ENCODE measurements around the gene ASPRV1. TPM values are rescaled to one million over a fixed set of nuclear protein-coding genes. Genes with fewer than 3 reads are reported as not detected.
A peak's percentile ranks its signal among the peaks of the same experiment; 100 is the strongest.

The ASPRV1 gene
- total and polyA plus RNA-seq, 9 donors: 2.1 to 3.7 (median 2.8) TPM

DNA sequence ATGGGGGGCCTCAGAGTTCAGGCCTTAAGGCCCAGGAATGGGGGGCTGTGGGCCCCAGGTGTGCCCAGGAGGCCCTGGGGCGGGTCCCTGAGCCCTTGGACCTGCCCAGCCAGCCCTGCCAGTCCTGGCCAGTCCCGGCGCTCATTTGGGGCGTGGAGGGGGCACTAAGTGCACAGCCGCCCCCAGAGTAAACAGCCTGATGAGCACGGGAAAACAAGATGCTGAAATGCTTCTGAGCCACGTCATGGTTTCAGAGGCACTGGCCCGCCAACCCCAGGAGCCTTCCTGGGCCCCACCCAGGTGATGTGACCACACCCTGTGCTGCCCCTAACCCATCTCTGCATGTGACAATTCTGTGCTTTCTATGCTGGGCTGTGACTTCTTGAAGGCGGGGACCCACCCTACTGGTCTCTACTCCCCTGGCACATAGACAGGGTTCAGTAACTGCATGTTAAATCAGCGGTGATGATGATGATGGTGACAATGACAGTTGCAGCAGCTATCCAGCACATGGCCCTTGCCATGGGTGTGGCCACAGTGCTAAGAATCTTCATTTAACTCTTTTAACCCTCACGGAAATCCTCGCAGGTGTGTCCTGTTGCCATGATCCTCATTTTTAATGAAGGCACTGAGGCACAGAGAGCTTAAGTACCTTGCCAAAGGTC, 28.1 kb upstream of the ASPRV1 start:
- DNase-seq: no peak
- no peak overlapping the region for H3K4me3 ChIP-seq (ENCODE audit: low read length)
- H3K9me3 ChIP-seq (replicated peaks; ENCODE audit: control insufficient read depth, low read depth, low read length): no peaks in the 10 kb centered on the region
- peaks cover 7% of the 10 kb centered on the region for H3K36me3 ChIP-seq (ENCODE audit: control insufficient read depth, insufficient read depth, low read length)
- H3K27me3 ChIP-seq (ENCODE audit: control insufficient read depth, insufficient read depth, low read length): no peaks in the 10 kb centered on the region
- 90% methylated on average over 9 of the region's 12 CpGs for WGBS (ENCODE audit: insufficient coverage)
- no peaks in the 10 kb centered on the region for H3K4me1 ChIP-seq (ENCODE audit: control insufficient read depth, insufficient read depth, low read length)
- H3K27ac ChIP-seq (ENCODE audit: low read length): no peak overlapping the region

DNA sequence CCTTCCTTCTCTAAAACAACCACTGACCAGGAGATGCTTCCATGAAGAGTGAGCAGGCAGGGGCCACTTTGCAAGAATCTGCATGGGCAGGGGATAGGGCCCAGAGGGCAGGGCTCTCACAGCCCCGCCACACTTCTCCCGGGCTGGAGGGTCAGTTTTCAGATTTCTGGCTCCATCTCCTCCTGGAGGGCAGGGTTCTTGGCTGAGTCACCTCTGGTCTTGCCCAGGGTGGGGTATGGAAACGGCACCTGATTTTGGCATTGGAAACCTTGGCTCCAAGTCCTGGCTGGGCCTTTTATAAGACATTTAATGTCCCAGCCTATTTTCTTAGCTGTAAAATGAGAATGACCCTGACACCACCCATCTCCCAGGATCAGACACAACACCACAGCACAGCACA, 27.6 kb upstream of the ASPRV1 start:
- peaks cover 4% of the 10 kb centered on the region for H3K36me3 ChIP-seq (ENCODE audit: control insufficient read depth, insufficient read depth, low read length)
- no peak overlapping the region for H3K27ac ChIP-seq (ENCODE audit: low read length)
- DNase-seq: no peak
- no peaks in the 10 kb centered on the region for H3K27me3 ChIP-seq (ENCODE audit: control insufficient read depth, insufficient read depth, low read length)
- H3K4me1 ChIP-seq (ENCODE audit: control insufficient read depth, insufficient read depth, low read length): no peaks in the 10 kb centered on the region
- no peaks in the 10 kb centered on the region for H3K9me3 ChIP-seq (replicated peaks; ENCODE audit: control insufficient read depth, low read depth, low read length)
- no peak overlapping the region for H3K4me3 ChIP-seq (ENCODE audit: low read length)
- WGBS (ENCODE audit: insufficient coverage): 52% methylated on average over 3 of the region's 3 CpGs

DNA sequence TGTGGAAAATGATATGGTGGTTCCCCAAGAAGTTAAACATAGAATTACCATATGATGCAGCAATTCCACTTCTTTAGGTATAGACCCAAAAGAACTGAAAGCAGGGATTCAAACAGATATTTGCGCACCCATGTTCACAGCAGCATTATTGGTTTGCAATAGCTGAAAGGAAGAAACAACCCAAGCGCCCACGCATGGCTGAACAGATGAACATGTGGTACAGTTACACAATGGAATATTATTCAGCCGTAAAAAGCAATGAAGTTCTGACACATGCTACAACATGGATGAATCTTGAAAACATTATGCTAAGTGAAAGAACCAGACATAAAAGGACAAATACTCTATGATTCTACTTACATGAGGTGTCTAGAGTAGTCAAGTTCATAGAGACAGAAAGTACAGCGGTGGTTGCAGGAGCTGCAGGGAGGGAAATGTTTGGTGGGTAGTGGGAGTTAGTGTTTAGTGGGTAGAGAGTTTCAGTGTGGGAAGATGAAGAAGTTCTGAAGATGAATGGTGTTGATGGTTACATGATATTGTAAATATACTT, 26.7 kb upstream of the ASPRV1 start:
- Histone ChIP-seq H3K4me3 (ENCODE audit: low read length) (no peak overlapping the region), H3K27ac (ENCODE audit: low read length) (no peak overlapping the region), H3K36me3 (ENCODE audit: control insufficient read depth, insufficient read depth, low read length) (no peaks in the 10 kb centered on the region), H3K9me3 (replicated peaks; ENCODE audit: control insufficient read depth, low read depth, low read length) (no peaks in the 10 kb centered on the region), H3K27me3 (ENCODE audit: control insufficient read depth, insufficient read depth, low read length) (no peaks in the 10 kb centered on the region), H3K4me1 (ENCODE audit: control insufficient read depth, insufficient read depth, low read length) (no peaks in the 10 kb centered on the region)
- DNase-seq: no peak
- WGBS (ENCODE audit: insufficient coverage): 100% methylated on average over 3 of the region's 5 CpGs

DNA sequence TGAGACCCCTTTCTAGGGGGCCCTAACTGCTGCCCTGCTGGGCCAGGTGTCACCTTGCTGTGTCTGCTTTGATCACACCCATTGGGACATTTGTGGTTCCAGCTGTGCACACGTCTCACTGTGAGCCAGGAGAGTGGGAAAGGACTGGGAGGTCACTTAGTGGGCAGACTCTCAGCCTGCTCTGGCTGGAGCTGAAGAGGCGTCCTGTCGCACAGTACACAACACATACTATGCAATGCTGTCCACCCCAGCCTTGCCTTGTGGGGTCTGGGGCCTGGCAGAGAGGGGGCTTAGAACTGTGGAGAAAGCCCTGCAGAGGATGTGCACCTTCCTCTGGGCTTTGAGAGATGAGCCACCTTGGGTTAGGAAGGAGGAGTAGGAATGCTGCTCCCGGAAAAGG, 25.3 kb upstream of the ASPRV1 start:
- H3K27me3 ChIP-seq (ENCODE audit: control insufficient read depth, insufficient read depth, low read length): no peaks in the 10 kb centered on the region
- WGBS (ENCODE audit: insufficient coverage): no CpG with 5 or more reads among the region's 4 CpGs
- no peaks in the 10 kb centered on the region for H3K9me3 ChIP-seq (replicated peaks; ENCODE audit: control insufficient read depth, low read depth, low read length)
- no peak overlapping the region for H3K27ac ChIP-seq (ENCODE audit: low read length)
- H3K4me1 ChIP-seq (ENCODE audit: control insufficient read depth, insufficient read depth, low read length): no peaks in the 10 kb centered on the region
- no peak overlapping the region for H3K4me3 ChIP-seq (ENCODE audit: low read length)
- H3K36me3 ChIP-seq (ENCODE audit: control insufficient read depth, insufficient read depth, low read length): no peaks in the 10 kb centered on the region
- DNase-seq: no peak

DNA sequence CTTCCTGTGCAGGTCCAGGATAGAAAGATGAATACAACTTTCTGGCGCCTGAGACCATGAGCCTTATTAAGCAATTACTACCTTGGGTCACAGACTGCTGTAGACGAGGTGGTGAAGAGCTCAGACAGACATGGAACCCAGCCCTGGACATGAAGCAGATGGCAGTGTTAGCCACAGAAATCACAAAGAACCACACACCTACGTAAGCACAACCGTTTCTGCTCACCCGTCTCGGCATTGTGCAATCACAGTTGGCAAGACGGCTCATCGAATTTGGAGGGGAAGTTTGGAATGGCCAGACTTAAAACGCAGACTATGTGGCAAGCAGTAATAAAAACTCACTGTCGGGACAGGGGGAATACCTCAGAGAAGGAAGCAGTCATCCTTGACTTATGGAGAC, 24.3 kb upstream of the ASPRV1 start:
- 73% methylated on average over 6 of the region's 10 CpGs for WGBS (ENCODE audit: insufficient coverage)

DNA sequence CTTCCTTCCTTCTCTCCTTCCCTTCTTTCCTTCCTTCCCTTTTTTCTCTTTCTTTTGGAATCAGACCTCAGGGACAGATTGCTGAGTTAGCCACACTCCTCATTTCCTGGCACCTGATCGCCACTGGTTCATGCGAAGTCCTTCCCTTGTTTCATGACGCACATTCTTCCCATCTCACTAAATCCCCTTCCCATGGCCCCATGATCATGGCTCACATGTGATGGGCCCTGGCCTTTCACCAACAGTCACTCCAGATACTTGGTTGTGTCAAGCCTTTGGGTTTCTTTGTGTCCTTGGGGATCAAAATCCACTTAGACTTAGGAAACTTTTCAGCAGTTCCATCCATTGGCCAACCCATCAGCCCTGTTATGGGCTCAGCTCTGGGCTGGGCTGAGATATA, 23.8 kb upstream of the ASPRV1 start:
- Histone ChIP-seq H3K36me3 (ENCODE audit: control insufficient read depth, insufficient read depth, low read length) (no peaks in the 10 kb centered on the region), H3K4me3 (ENCODE audit: low read length) (no peak overlapping the region), H3K9me3 (replicated peaks; ENCODE audit: control insufficient read depth, low read depth, low read length) (no peaks in the 10 kb centered on the region), H3K27ac (ENCODE audit: low read length) (no peak overlapping the region), H3K27me3 (ENCODE audit: control insufficient read depth, insufficient read depth, low read length) (no peaks in the 10 kb centered on the region), H3K4me1 (ENCODE audit: control insufficient read depth, insufficient read depth, low read length) (no peaks in the 10 kb centered on the region)
- WGBS (ENCODE audit: insufficient coverage): 96% methylated on average over 3 of the region's 3 CpGs
- DNase-seq: no peak

More for the DNA sequence above, 24.3 kb upstream of the ASPRV1 start:
- no peak overlapping the region for H3K27ac ChIP-seq (ENCODE audit: low read length)
- peak; percentile 61 for DNase-seq
- no peaks in the 10 kb centered on the region for H3K36me3 ChIP-seq (ENCODE audit: control insufficient read depth, insufficient read depth, low read length)
- H3K4me3 ChIP-seq (ENCODE audit: low read length): no peak overlapping the region
- H3K27me3 ChIP-seq (ENCODE audit: control insufficient read depth, insufficient read depth, low read length): no peaks in the 10 kb centered on the region
- no peaks in the 10 kb centered on the region for H3K4me1 ChIP-seq (ENCODE audit: control insufficient read depth, insufficient read depth, low read length)
- H3K9me3 ChIP-seq (replicated peaks; ENCODE audit: control insufficient read depth, low read depth, low read length): no peaks in the 10 kb centered on the region

DNA sequence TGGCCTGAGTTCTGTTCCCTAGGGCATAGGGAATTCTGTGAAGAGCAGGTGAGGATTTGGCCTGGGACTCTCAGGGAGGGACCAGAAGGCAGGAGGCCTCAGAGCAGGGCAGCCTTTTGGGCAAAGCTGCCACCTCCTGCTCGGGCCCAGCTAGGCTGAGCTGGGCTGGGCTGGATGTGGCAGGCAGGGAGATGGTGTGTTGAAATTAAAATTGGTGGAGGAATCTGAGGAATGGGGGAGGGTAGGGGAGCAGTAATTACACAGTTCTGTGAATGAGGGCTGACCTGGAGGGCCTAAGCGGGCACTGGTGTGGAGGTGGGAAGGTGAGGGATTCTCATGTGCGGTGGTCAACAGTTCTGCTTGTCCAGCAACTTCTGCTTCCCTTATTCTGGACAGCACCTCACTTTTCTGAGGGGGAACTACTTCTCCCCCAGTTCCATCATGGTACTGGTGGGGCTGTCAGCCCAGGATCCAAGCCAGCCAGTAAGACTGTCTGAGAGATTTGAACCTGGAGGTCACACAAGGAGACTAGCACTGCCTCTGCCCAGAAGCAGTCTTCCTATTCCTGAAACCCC, 22.0 kb upstream of the ASPRV1 start:
- Histone ChIP-seq H3K36me3 (ENCODE audit: control insufficient read depth, insufficient read depth, low read length) (no peaks in the 10 kb centered on the region), H3K9me3 (replicated peaks; ENCODE audit: control insufficient read depth, low read depth, low read length) (no peaks in the 10 kb centered on the region), H3K4me3 (ENCODE audit: low read length) (no peak overlapping the region), H3K27ac (ENCODE audit: low read length) (no peak overlapping the region), H3K27me3 (ENCODE audit: control insufficient read depth, insufficient read depth, low read length) (no peaks in the 10 kb centered on the region), H3K4me1 (ENCODE audit: control insufficient read depth, insufficient read depth, low read length) (no peaks in the 10 kb centered on the region)
- no peak for DNase-seq
- WGBS (ENCODE audit: insufficient coverage): 75% methylated on average over 1 of the region's 3 CpGs

DNA sequence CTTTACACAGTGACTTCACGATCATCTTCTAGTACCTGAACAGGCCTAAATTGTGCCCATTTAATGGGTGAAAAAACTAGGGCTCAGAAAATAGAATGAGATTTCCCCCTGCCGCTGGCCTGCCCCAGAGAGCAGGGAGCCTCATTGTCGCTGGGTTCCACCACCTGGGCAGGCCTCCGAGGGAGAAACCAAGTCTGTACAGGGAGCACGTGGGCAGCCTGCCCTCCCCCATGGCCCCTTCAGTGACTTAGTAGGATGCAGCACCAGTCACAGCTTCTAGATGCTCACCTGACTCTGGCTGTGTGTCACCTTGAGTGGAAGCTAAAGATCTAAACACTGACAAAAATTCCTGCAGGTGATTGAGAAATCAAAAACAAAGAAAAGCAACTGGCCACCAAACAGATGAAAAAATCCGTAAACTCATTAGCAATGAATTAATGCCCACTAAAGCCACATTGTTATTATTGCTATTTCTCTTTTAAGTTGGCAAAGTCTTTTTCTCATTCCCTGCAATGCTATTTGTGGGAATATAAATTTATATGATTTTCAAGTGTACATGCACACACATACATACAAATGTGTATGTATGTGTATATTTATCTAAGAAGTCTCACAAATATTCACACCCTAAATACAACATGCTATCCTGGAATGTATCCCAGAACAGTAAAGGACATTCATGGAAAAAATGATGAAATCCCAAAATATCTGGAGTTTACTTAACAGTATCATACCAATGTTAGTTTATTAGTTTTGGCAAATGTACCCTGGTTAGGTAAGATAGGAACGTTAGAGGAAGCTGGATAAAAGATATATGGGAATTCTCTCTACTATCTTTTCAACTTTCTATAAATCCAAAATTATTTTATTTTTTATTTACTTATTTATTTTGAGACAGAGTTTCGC, 18.7 kb upstream of the ASPRV1 start:
- no peaks in the 10 kb centered on the region for H3K4me1 ChIP-seq (ENCODE audit: control insufficient read depth, insufficient read depth, low read length)
- WGBS (ENCODE audit: insufficient coverage): 92% methylated on average over 3 of the region's 8 CpGs
- no peak overlapping the region for H3K27ac ChIP-seq (ENCODE audit: low read length)
- H3K9me3 ChIP-seq (replicated peaks; ENCODE audit: control insufficient read depth, low read depth, low read length): no peaks in the 10 kb centered on the region
- no peak overlapping the region for H3K4me3 ChIP-seq (ENCODE audit: low read length)
- DNase-seq: peak; percentile 50
- no peaks in the 10 kb centered on the region for H3K27me3 ChIP-seq (ENCODE audit: control insufficient read depth, insufficient read depth, low read length)
- H3K36me3 ChIP-seq (ENCODE audit: control insufficient read depth, insufficient read depth, low read length): no peaks in the 10 kb centered on the region

DNA sequence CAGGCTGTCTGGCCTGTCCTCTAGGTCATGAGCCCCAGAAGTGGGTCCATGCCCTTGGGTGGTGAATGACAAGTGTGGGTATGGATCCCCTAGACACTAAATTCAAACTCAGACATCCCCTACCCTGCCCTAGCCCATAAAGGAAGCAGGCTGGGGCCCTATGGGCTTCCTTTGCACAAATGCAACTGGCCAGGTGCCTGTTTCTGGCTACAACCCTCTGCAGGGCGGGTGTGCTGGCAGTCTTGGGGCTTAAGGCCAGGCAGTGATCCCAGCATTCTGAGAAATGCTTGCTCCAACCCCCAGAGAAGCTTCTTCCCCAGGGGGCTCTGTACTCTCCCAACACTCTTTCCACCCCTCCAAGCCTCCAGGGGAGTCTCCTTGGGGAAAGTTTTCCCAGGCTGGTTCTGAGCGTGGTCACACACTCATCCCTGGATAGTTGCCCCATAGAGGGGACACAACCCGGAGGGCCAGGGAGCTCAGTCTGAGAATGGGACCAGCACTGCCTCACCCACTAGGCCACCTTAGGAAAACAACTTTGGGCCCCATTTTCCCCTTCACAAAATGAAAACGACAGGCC, 16.6 kb upstream of the ASPRV1 start:
- H3K27ac ChIP-seq (ENCODE audit: low read length): no peak overlapping the region
- H3K9me3 ChIP-seq (replicated peaks; ENCODE audit: control insufficient read depth, low read depth, low read length): no peaks in the 10 kb centered on the region
- H3K27me3 ChIP-seq (ENCODE audit: control insufficient read depth, insufficient read depth, low read length): no peaks in the 10 kb centered on the region
- no peaks in the 10 kb centered on the region for H3K36me3 ChIP-seq (ENCODE audit: control insufficient read depth, insufficient read depth, low read length)
- DNase-seq: no peak
- H3K4me1 ChIP-seq (ENCODE audit: control insufficient read depth, insufficient read depth, low read length): no peaks in the 10 kb centered on the region
- 80% methylated on average over 4 of the region's 4 CpGs for WGBS (ENCODE audit: insufficient coverage)
- no peak overlapping the region for H3K4me3 ChIP-seq (ENCODE audit: low read length)

DNA sequence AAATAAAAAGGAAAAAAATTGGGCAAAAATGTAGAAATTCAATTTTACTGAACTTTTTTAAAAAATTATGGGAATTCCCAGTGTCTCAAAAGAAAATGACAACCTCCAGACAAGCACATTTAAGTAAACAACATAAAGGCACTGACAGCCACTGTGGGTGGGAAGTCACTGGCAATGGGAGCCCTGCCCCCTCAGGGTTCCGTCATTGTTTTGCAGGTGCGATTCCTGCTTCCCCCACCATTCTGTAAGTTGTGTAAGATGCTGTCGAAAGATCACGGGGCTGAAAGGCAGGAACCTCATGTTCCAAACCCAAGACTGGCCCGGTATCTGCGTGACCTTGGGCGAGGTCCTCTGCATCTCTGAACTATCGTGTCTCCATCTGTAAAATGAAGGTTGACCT, 15.8 kb upstream of the ASPRV1 start:
- H3K9me3 ChIP-seq (replicated peaks; ENCODE audit: control insufficient read depth, low read depth, low read length): no peaks in the 10 kb centered on the region
- H3K4me3 ChIP-seq (ENCODE audit: low read length): no peak overlapping the region
- DNase-seq: no peak
- no peaks in the 10 kb centered on the region for H3K36me3 ChIP-seq (ENCODE audit: control insufficient read depth, insufficient read depth, low read length)
- H3K4me1 ChIP-seq (ENCODE audit: control insufficient read depth, insufficient read depth, low read length): no peaks in the 10 kb centered on the region
- no peaks in the 10 kb centered on the region for H3K27me3 ChIP-seq (ENCODE audit: control insufficient read depth, insufficient read depth, low read length)
- 93% methylated on average over 6 of the region's 8 CpGs for WGBS (ENCODE audit: insufficient coverage)
- H3K27ac ChIP-seq (ENCODE audit: low read length): no peak overlapping the region
